ENCODE measurements around the gene ORMDL2.
A peak's percentile ranks its signal among the peaks of the same experiment; 100 is the strongest.
"Not testable (repeated sequence)": the region's sequence is repeated elsewhere in the genome, so short reads cannot be mapped to it uniquely, and the experiment has no call there.

ORMDL2 gene

DNA sequence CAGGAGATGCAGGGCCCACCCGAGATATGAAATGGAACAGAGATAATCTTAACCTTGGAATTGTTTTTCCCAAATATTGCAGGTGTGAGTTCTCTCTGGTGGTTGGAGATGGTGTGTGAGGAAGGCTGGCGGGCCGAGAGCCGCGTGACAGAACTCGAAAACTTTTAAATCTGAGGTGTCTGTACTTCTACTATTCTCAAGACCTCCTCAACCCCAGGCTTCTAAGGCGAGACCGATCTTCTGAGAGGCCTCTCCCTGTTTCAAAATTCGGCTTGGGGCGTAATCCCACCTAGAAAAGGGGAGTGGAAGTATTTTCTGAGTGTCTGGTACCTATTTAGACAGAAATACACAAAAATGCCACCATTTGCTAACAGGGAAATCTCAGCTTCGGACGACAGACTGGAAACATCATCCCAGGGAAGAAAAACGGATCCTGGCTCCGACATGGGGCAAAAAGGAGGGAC, 928 bp upstream of the ORMDL2 start:
- Mint-ChIP-seq H3K4me3 (no peak overlapping the region), H3K9me3 (no peaks in the 10 kb centered on the region), H3K27ac (no peak overlapping the region), H3K27me3 (no peaks in the 10 kb centered on the region), H3K4me1 (ENCODE audit: low read depth) (peaks cover 55% of the 10 kb centered on the region), H3K36me3 (ENCODE audit: low read depth) (peaks cover 42% of the 10 kb centered on the region)
- DNase-seq: no peak

DNA sequence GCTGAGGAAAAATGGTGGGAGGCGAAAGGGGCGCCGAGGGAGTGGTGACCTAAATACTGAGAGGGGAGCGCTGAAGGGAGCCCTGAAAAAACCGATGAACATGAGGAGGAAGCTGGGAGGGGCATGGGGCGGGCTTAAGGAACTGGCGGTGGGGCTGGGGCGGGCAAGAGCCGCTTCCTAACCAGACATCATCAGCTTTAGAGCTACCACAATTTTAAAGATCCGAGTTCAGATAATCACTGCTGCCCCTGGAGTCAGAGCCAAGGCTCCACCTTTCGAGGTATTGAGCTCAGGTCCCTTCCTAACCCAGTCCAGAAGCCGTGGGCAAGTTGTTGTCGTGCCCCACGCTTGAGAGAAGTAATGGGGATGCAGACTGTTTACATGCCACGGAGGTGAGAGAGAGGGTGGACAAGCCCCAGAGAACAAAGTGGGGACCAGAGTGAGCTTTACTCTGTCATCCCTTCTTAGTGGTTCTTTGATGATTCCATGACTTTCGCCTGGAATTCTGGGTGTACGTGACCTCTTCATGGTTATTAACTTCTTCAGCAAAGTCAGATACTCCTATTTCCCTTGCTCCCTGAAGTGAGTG, 393 bp downstream of the ORMDL2 start:
- Mint-ChIP-seq H3K4me1 (ENCODE audit: low read depth) (peaks cover 55% of the 10 kb centered on the region), H3K27ac (no peak overlapping the region), H3K9me3 (no peaks in the 10 kb centered on the region), H3K27me3 (no peaks in the 10 kb centered on the region), H3K36me3 (ENCODE audit: low read depth) (peaks cover 29% of the 10 kb centered on the region), H3K4me3 (no peak overlapping the region)
- no peak for DNase-seq

DNA sequence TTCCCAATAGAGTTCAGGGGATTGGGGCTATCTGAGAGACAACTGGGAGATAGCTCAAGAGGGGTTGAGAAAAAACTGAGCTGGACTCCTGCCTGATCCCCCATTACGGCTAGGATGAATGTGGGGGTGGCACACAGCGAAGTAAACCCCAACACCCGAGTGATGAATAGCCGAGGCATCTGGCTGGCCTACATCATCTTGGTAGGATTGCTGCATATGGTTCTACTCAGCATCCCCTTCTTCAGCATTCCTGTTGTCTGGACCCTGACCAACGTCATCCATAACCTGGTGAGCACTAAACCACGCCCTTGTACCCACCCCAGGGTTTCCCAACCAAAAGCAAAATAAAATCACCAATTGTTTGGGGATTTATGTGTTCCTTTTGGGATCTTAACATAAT, 1.0 kb downstream of the ORMDL2 start:
- Mint-ChIP-seq H3K4me3 (no peak overlapping the region), H3K27ac (no peak overlapping the region), H3K9me3 (no peaks in the 10 kb centered on the region), H3K27me3 (no peaks in the 10 kb centered on the region), H3K36me3 (ENCODE audit: low read depth) (peaks cover 23% of the 10 kb centered on the region), H3K4me1 (ENCODE audit: low read depth) (peaks cover 56% of the 10 kb centered on the region)
- no peak for DNase-seq

DNA sequence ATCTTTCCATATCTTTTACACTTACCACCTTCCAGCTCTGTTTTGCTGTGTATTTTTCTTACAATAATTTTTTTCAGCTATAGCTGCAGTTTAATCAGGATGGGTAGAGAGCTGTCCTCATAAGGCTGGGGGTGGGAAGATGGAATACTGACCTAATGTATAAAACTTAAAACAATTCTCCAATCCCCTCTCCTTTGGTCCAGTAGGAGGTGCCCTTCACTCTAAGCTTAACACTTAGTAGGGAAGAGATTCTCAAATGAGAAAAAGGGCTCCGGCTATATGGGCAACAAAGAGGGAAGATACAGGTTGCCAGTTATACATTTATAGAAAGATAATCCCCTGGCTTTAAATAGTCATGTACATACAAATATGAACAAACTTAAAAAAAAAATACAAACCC, 2.8 kb downstream of the ORMDL2 start:
- peaks cover 54% of the 10 kb centered on the region for H3K4me1 Mint-ChIP-seq (ENCODE audit: low read depth)
- peak overlapping the region; percentile 76 for H3K27ac Mint-ChIP-seq
- H3K4me3 Mint-ChIP-seq: no peak overlapping the region
- no peak for DNase-seq
- H3K9me3 Mint-ChIP-seq: no peaks in the 10 kb centered on the region
- no peaks in the 10 kb centered on the region for H3K27me3 Mint-ChIP-seq
- peaks cover 6% of the 10 kb centered on the region for H3K36me3 Mint-ChIP-seq (ENCODE audit: low read depth)

DNA sequence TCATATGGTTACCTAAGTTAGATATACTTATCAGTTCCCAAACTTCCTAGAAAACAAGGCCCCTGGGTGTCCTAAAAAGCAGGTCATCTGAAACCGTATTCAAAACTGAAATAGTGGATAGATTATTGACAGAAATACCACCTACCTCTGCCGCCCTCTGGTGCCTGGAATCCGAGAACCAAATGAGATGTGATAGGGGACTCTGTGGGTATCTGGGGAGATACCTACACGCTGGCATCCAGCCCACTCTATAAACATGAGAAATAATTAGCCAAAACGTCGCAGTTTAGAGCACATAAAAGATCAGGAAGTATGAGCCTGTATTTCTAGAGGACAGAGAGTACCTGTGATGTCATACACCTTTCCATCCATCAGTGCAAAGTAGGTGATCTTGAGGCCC, 4.4 kb downstream of the ORMDL2 start:
- peak overlapping the region; percentile 79 for H3K27ac Mint-ChIP-seq
- H3K4me3 Mint-ChIP-seq: no peak overlapping the region
- peaks cover 15% of the 10 kb centered on the region for H3K36me3 Mint-ChIP-seq (ENCODE audit: low read depth)
- DNase-seq: no peak
- peaks cover 59% of the 10 kb centered on the region for H3K4me1 Mint-ChIP-seq (ENCODE audit: low read depth)
- H3K9me3 Mint-ChIP-seq: no peaks in the 10 kb centered on the region
- H3K27me3 Mint-ChIP-seq: no peaks in the 10 kb centered on the region

DNA sequence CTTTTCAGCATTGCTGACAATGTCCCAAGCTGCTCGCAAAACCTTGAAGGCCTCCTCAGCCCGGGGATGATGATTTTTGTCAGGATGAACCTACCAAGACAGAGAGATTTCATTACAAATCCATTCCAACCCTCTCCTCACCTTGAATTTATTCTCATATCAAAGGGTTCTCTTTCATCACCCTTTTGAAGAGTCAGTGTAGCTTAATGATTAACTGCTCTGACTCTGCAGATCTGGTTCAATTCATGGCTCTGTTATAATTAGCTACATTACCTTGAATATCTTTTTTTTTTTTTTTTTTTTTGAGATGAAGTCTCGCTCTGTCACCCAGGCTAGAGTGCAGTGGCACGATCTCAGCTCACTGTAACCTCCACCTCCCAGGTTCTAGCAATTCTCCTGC, 5.6 kb downstream of the ORMDL2 start:
- H3K27me3 Mint-ChIP-seq: no peaks in the 10 kb centered on the region
- H3K4me3 Mint-ChIP-seq: no peak overlapping the region
- no peak for DNase-seq
- peak overlapping the region; percentile 87 for H3K27ac Mint-ChIP-seq
- peaks cover 67% of the 10 kb centered on the region for H3K4me1 Mint-ChIP-seq (ENCODE audit: low read depth)
- H3K9me3 Mint-ChIP-seq: no peaks in the 10 kb centered on the region
- peaks cover 27% of the 10 kb centered on the region for H3K36me3 Mint-ChIP-seq (ENCODE audit: low read depth)

DNA sequence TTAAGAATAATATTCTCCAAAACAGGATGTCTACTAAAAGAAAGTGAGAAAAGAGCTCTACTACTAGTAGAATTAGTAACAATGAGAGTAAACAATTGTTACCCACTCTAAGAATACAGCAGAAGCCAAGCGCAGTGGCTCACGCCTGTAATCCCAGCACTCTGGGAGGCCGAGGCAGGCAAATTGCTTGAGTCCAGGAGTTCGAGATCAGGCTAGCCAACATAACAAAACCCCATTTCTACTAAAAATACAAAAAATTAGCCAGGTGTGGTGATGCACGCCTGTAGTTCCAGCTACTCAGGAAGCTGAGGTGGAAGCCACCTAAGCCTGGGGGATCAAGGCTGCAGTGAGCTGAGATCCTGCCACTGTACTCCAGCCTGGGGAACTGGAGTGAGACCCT, 6.9 kb downstream of the ORMDL2 start:
- Mint-ChIP-seq H3K27ac (peak overlapping the region; percentile 87), H3K4me1 (ENCODE audit: low read depth) (peaks cover 57% of the 10 kb centered on the region)
- no peak for DNase-seq

DNA sequence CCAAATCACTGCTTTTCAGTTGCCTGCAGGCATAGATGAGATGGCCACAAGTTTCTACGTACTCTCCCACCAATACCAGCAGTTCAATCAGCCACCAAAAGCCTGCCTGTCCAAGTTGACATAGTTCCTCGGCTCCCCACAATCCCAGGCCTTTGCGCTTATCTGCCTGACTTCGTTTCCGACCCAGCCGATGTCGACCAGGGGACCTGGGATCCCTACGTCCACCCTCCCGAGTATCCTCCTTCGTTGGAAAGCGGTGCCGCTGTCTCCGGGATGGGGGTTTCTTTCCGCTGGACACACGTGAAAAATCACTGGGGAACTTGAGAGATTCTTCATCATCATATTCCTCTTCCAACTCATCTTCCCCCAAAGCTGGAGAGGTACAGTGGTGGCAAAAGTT, 10.0 kb downstream of the ORMDL2 start:
- peak overlapping the region; percentile 87 for H3K27ac Mint-ChIP-seq
- peak overlapping the region; percentile 97 for H3K4me3 Mint-ChIP-seq
- H3K27me3 Mint-ChIP-seq: no peaks in the 10 kb centered on the region
- no peaks in the 10 kb centered on the region for H3K9me3 Mint-ChIP-seq
- H3K36me3 Mint-ChIP-seq (ENCODE audit: low read depth): peaks cover 49% of the 10 kb centered on the region
- peaks cover 67% of the 10 kb centered on the region for H3K4me1 Mint-ChIP-seq (ENCODE audit: low read depth)
- no peak for DNase-seq

More for the DNA sequence above, 6.9 kb downstream of the ORMDL2 start:
- Mint-ChIP-seq H3K9me3 (no peaks in the 10 kb centered on the region), H3K36me3 (ENCODE audit: low read depth) (peaks cover 36% of the 10 kb centered on the region), H3K27me3 (no peaks in the 10 kb centered on the region), H3K4me3 (peak overlapping the region; percentile 49)

DNA sequence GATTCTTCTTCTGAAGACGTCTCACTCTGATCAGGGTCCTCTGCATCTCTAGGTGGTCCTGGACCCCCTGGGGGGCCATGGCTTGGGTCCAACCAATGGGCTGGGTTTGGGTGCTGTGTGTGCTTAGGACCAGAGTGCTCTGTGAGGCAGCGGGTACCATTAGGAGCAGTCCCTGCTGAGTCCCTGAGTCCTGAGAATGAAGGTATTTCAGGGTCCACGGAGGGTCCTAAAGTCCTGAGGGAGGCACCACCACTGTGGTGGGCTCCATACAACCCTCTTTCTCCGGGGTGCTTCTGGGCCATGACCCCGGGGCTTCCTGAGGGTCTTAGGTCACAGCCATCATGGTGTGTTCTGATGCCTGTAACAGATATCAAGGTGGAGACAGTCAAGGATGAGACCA, 10.5 kb downstream of the ORMDL2 start:
- Mint-ChIP-seq H3K9me3 (no peaks in the 10 kb centered on the region), H3K27ac (peak overlapping the region; percentile 87), H3K36me3 (ENCODE audit: low read depth) (peaks cover 49% of the 10 kb centered on the region), H3K27me3 (no peaks in the 10 kb centered on the region), H3K4me1 (ENCODE audit: low read depth) (peaks cover 62% of the 10 kb centered on the region), H3K4me3 (peak overlapping the region; percentile 97)
- no peak for DNase-seq

DNA sequence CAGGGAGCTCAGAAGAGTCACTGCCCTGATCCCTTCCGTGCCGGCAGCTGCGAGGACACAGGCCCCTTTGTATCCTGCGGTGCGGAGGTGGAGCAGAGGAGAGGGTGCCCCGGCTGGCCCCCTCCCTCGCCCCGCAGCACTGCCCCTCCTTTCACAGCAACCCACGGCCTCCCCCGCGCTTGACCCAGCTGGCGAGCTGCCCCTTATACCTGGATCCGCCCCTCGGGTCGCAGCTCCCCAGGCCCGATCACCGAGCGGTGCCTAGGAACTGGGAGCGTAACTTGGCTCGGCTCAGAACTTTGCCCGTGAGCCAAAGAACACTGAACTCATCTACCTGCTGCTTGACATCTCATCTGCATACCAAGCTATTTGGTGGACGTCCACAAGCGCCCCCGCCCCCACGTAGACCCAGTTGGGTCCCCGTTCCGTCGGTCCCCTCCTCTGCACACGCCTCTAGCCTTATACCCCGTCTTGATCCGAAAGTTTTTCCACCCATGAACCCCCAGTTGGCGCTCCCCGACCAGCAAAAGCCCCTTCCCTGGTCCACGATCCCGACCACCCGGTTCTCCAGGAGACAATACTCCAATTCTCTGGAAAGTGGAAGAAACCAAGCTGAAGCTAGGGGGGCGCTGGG, 12.2 kb downstream of the ORMDL2 start:
- H3K4me1 Mint-ChIP-seq (ENCODE audit: low read depth): peaks cover 49% of the 10 kb centered on the region
- H3K27ac Mint-ChIP-seq: peak overlapping the region; percentile 87

DNA sequence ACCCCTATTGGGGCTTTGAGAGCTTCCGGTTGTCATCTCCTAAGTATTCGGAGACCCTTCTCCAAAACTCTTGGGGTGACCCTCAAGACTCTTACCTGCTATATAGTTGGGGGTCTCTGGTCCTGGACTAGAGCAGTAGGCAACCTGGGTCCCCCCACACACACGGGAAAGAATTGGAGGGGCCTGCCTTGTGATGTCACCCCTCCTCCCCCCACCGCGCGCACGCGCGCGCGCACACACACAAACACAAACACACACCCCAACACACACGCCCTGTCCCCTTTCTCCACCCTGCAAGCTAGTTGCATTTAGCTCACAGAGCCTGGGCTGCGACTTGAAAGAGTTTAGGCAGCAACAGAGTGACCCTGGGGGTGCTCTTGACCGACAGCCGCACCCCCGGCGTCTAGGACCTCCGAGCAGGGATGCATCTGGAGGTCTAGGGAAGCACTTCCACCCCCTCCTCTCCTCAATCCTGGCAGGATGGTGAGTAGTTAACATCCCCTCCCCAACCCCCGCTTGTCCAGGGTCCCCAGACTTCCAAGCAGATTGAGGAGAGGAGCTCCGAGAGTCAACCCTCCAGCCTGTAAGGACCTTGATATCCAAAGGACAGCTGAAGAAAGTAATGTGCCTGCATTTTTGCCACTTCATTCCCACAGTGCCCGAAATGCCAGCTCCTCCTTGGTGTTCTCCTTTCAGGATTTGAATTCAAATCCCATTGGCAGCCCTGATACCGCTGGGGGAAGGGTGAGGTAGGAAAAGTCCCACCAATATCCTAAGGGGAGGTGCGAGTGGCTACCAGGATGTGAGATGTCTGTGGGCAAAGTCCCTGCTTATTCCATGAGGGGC, 13.0 kb downstream of the ORMDL2 start:
- Mint-ChIP-seq H3K4me3 (peak overlapping the region; percentile 97), H3K36me3 (ENCODE audit: low read depth) (peaks cover 47% of the 10 kb centered on the region), H3K27me3 (no peaks in the 10 kb centered on the region), H3K27ac (peak overlapping the region; percentile 87), H3K4me1 (ENCODE audit: low read depth) (peaks cover 44% of the 10 kb centered on the region), H3K9me3 (no peaks in the 10 kb centered on the region)
- DNase-seq: peak; percentile 69

More for the DNA sequence above, 12.2 kb downstream of the ORMDL2 start:
- Mint-ChIP-seq H3K36me3 (ENCODE audit: low read depth) (peaks cover 49% of the 10 kb centered on the region), H3K27me3 (no peaks in the 10 kb centered on the region), H3K4me3 (peak overlapping the region; percentile 97), H3K9me3 (no peaks in the 10 kb centered on the region)
- DNase-seq: peak; percentile 62

DNA sequence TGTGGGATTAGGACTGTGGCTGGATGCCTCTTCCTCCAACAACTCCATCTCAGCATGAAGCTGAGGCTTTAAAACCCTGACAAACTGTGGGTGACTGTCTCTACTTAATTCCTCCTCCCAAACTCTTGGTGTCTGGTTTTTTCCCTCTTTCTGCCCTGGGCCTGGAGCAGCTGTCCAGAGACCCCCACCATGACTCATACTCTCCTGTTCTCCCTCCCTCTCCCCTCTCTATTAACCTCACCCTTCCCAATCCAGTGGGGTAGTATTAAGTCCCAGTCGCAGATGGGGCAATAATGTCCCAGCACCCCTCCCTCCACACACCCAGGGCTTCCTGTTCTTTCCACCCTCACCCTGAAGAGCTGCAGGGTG, 13.6 kb downstream of the ORMDL2 start:
- Mint-ChIP-seq H3K27me3 (no peaks in the 10 kb centered on the region), H3K4me1 (ENCODE audit: low read depth) (peaks cover 39% of the 10 kb centered on the region)

DNA sequence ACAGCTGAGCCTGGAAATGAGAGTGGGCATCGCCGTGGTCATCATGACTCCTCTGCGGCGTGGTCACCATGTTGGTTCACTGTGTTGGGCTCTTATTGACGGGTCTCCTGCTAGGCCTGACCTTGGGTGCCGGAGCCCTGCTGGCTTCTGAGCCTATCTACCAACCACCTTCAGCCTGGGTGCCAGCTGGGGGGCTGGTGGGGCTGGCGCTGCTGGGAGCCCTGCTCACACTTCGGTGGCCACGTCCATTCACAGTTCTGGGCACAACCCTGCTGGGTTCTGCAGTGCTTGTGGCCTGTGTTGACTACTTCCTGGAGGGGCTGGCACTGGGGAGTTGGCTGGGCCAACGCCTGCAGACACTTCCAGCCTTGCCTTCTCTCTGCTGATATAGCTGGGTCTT, 15.2 kb downstream of the ORMDL2 start:
- Mint-ChIP-seq H3K9me3 (no peaks in the 10 kb centered on the region), H3K4me1 (ENCODE audit: low read depth) (peaks cover 26% of the 10 kb centered on the region), H3K27ac (peak overlapping the region; percentile 31), H3K36me3 (ENCODE audit: low read depth) (peaks cover 26% of the 10 kb centered on the region), H3K27me3 (no peaks in the 10 kb centered on the region), H3K4me3 (no peak overlapping the region)
- DNase-seq: no peak

More for the DNA sequence above, 13.6 kb downstream of the ORMDL2 start:
- Mint-ChIP-seq H3K27ac (peak overlapping the region; percentile 87), H3K36me3 (ENCODE audit: low read depth) (peaks cover 41% of the 10 kb centered on the region), H3K4me3 (peak overlapping the region; percentile 97), H3K9me3 (no peaks in the 10 kb centered on the region)
- no peak for DNase-seq

DNA sequence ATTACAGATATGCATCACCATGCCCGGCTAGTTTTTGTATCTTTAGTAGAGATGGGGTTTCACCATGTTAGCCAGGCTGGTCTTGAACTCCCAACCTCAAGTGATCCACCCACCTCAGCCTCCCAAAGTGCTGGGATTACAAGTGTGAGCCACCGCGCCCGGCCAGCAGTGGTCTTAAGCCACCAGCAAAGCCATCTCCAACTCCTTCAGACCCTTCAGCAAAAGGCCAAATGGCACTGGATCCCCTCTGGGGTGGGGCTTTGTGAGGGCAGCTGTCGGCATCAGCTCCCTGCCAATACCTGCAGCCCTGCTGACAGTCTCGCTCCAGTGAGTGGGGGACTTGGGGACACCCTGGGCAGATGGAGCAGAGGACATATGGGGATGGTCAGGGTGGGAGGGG, 16.6 kb downstream of the ORMDL2 start:
- H3K27ac Mint-ChIP-seq, DNase-seq, H3K9me3 Mint-ChIP-seq, H3K4me3 Mint-ChIP-seq, H3K27me3 Mint-ChIP-seq: not testable (repeated sequence)
- Mint-ChIP-seq H3K36me3 (ENCODE audit: low read depth) (peaks cover 14% of the 10 kb centered on the region), H3K4me1 (ENCODE audit: low read depth) (peaks cover 19% of the 10 kb centered on the region)

DNA sequence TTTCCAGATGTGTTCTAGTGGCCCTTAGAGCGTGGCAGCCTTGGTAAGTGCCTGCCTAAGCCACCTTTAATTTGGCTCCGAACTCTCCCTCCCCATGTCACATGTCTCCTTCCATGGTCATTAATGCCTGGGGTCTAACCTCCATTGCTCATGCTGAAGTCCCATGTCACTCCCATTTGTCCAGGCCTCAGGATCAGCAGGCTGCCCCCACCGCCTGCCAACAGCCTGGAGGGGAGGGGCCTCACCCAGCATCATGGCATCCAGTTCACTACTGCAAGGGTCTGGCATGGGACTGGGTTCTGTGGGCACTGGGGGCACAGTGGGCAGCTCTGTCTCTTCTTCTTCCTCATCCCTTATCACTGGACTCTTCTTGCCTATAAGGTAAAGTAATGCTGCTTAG, 20.5 kb downstream of the ORMDL2 start:
- H3K36me3 Mint-ChIP-seq (ENCODE audit: low read depth): no peaks in the 10 kb centered on the region

More for the DNA sequence above, 20.5 kb downstream of the ORMDL2 start:
- Mint-ChIP-seq H3K27me3 (no peaks in the 10 kb centered on the region), H3K4me1 (ENCODE audit: low read depth) (no peaks in the 10 kb centered on the region), H3K9me3 (no peaks in the 10 kb centered on the region), H3K27ac (no peak overlapping the region), H3K4me3 (no peak overlapping the region)
- DNase-seq: no peak

All from activated T-cell treated with anti-CD3 and anti-CD28 coated beads, Interleukin-2, amount 50 U/mL, for 24 hours (primary cell).